Small intestine (tissue), 7 donors: ENCODE measurements around the gene ITPRIP. TPM values are rescaled to one million over a fixed set of nuclear protein-coding genes. Genes with fewer than 3 reads are reported as not detected.

Experiments
- DNase-seq, 2 donors: peaks; one replicate each; pipeline versions ENCODE4 v3.0.0 to v3.0.0-alpha.2; 2013
- FAIRE-seq: peaks from 2 replicates; lab custom pipeline; 2012; peaks lifted over from hg19 to GRCh38; lab: Jason Lieb, UNC
- H3K27ac ChIP-seq, 3 donors: one replicate each; pipeline ENCODE4 v1.5.1; 2013; ENCODE audit warnings: low read length in 2 of 3, mild to moderate bottlenecking in 2 of 3, control low read depth in 1 of 3, inconsistent platforms in 1 of 3, low read depth in 1 of 3, moderate library complexity in 1 of 3
- H3K27me3 ChIP-seq, 3 donors: one replicate each; pipeline ENCODE4 v1.6.1; 2013; ENCODE audit warnings: low read length in 3 of 3, inconsistent platforms in 1 of 3; ENCODE audit not compliant: control insufficient read depth in 3 of 3, insufficient read depth in 3 of 3
- H3K36me3 ChIP-seq, 3 donors: one replicate each; pipeline ENCODE4 v1.6.1; 2013; ENCODE audit warnings: low read length in 3 of 3, inconsistent platforms in 1 of 3, low read depth in 1 of 3, mild to moderate bottlenecking in 1 of 3, moderate library complexity in 1 of 3; ENCODE audit not compliant: control insufficient read depth in 3 of 3, insufficient read depth in 2 of 3
- H3K4me1 ChIP-seq, 3 donors: one replicate each; pipeline ENCODE4 v1.6.1; 2013; ENCODE audit warnings: low read length in 2 of 3, inconsistent platforms in 1 of 3, low read depth in 1 of 3, mild to moderate bottlenecking in 1 of 3, moderate library complexity in 1 of 3; ENCODE audit not compliant: control insufficient read depth in 3 of 3, insufficient read depth in 2 of 3
- H3K4me3 ChIP-seq, 3 donors: one replicate each; pipeline ENCODE4 v1.5.1; 2013; ENCODE audit warnings: low read length in 3 of 3, control low read depth in 1 of 3, inconsistent platforms in 1 of 3, low read depth in 1 of 3, mild to moderate bottlenecking in 1 of 3, moderate library complexity in 1 of 3
- H3K9me3 ChIP-seq, 2 donors: one replicate each; pipeline ENCODE4 v1.6.1; 2013; ENCODE audit warnings: low read depth in 1 of 2, low read length in 1 of 2; ENCODE audit not compliant: control insufficient read depth in 2 of 2, insufficient read depth in 1 of 2
- WGBS, 3 donors: extraction: QIAGEN DNeasy Blood & Tissue Kit; methylation state at CpG; one replicate each; pipeline ENCODE4 v1.1.7; 2013; 5-methylcytosine and 5-hydroxymethylcytosine counted together
- polyA plus RNA-seq, 4 donors: library from polyadenylated mRNA; stranded (reverse) in 3 of 4; unstranded in 1 of 4; fragments of 200-250 nt in 3 of 4; fragments of 120-200 nt in 1 of 4; gene quantifications; one replicate each; pipeline versions ENCODE4 v1.2.1 to v1.2.3, GENCODE V29; 2013
- donor health status: healthy with polysubstance abuse.
- donor health status: control.
- donor health status: control.
- donor health status: Bipolar disorder and iron deficiency.
- donor health status: healthy.

Gene ITPRIP
- polyA plus RNA-seq, 4 donors, result 0.67 to 10.0 (median 2.4) TPM

GRCh38 chr10:104268405-104268712, 69.9 kb downstream of the ITPRIP start:
- Histone ChIP-seq H3K36me3 (peaks cover 0 to 24% (median 4%) of the 10 kb centered on the region in 3 donors), H3K9me3 (no peaks in the 10 kb centered on the region), H3K27me3 (no peaks in the 10 kb centered on the region), H3K4me1 (peaks cover 4 to 21% (median 5%) of the 10 kb centered on the region in 3 donors), H3K4me3 (peak overlapping the region; percentile 73 to 93 (median 91)), H3K27ac (peak overlapping the region; percentile 77 to 94 (median 90))
- 6 to 9% (median 7%) methylated on average over 10 of the region's 10 CpGs for WGBS, 3 donors
- FAIRE-seq, result no peak
- peak; percentile 35 to 39 for DNase-seq

DNA sequence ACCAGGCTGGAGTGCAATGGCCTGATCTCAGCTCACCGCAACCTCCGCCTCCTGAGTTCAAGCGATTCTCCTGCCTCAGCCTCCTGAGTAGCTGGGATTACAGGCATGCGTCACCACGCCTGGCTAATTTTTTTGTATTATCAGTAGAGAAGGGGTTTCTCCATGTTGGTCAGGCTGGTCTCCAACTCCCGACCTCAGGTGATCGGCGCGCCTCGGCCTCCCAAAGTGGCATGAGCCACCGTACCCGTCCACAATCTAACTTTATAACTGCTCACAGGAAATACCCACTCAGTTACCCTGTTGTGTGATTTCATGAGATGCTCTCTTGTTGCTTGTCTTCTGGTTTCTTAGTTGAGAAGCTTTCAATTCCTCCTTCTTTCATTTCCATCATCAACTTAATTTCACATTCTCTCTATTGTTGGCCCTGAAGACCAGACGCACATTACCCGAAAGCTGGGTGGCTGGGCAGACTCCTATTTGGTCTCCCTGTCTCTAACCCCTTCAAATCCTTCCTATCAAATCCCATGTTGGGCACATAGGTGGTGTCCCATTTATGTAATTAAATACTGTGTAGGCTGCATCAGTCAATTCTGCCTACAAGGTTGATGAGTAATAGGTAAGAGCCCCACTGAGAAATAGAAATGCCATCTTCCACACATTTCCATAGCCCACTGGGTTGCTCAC, 70.4 kb downstream of the ITPRIP start:
- Histone ChIP-seq H3K36me3 (peaks cover 0 to 24% (median 4%) of the 10 kb centered on the region in 3 donors), H3K27ac (peak overlapping the region in 2 of 3 donors; percentile 77 to 94), H3K4me1 (peaks cover 4 to 21% (median 5%) of the 10 kb centered on the region in 3 donors), H3K9me3 (no peaks in the 10 kb centered on the region), H3K27me3 (no peaks in the 10 kb centered on the region), H3K4me3 (peak overlapping the region; percentile 73 to 93 (median 91))
- FAIRE-seq (no peak), DNase-seq (no peak)
- 75 to 92% (median 87%) methylated on average over 14 of the region's 14 CpGs for WGBS, 3 donors

DNA sequence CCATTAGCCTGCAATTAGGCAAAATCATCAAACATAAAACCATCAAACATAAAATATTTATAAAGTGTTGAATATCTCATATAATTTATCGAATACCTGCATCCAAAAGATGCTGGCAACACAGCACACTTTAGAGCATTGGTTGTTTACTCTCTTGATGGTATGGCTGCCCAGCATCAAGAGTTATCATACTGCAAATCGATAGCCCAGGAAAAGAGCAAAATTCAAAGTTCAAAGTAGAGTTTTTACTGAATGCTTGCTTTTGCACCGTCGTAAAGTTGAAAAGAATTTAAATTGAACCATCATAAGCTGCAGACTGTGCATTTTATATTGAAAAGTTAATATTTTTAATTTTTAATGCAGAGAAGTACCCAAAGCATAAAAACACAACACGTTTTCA, 73.5 kb downstream of the ITPRIP start:
- H3K4me1 ChIP-seq, result peaks cover 7 to 31% (median 7%) of the 10 kb centered on the region in 3 donors
- no peak overlapping the region for H3K4me3 ChIP-seq
- DNase-seq (peak; percentile 43 to 59), FAIRE-seq (no peak)
- H3K27ac ChIP-seq, result no peak overlapping the region
- WGBS, 3 donors, result 34 to 73% (median 53%) methylated on average over 5 of the region's 5 CpGs
- no peaks in the 10 kb centered on the region for H3K27me3 ChIP-seq
- H3K9me3 ChIP-seq, result no peaks in the 10 kb centered on the region
- H3K36me3 ChIP-seq, result peaks cover 5 to 42% (median 13%) of the 10 kb centered on the region in 3 donors

- Histone ChIP-seq H3K4me1 (peaks cover 6 to 39% (median 9%) of the 10 kb centered on the region in 3 donors), H3K4me3 (no peak overlapping the region), H3K27me3 (no peaks in the 10 kb centered on the region), H3K27ac (no peak overlapping the region), H3K36me3 (peaks cover 11 to 39% (median 20%) of the 10 kb centered on the region in 3 donors), H3K9me3 (no peaks in the 10 kb centered on the region)
- FAIRE-seq (no peak), DNase-seq (no peak)
- WGBS, 3 donors, result 84 to 89% (median 87%) methylated on average over 5 of the region's 5 CpGs
These were observed 76.2 kb downstream of the ITPRIP start for GRCh38 chr10:104262055-104262454.

DNA sequence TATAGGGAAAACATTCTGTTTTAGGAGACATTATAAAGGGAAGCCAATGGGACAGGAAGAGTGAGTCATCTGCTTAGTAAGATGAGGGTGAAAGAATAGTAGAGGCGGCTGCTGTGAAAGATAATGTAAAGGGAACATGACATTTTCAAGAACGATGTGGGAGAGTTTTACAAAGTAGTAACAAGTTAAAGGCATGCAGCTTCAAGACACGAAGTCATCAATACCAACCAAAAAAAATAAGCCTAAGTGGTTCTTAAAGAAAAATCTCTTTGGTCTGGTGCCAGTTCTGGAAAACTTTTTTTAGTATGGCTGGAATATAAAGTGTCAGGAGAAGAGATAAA, 77.5 kb downstream of the ITPRIP start:
- Histone ChIP-seq H3K9me3 (no peaks in the 10 kb centered on the region), H3K4me3 (no peak overlapping the region), H3K4me1 (peaks cover 6 to 36% (median 9%) of the 10 kb centered on the region in 3 donors), H3K36me3 (peaks cover 11 to 32% (median 18%) of the 10 kb centered on the region in 3 donors), H3K27me3 (no peaks in the 10 kb centered on the region), H3K27ac (peak overlapping the region in 1 of 3 donors; percentile 24)
- DNase-seq (no peak), FAIRE-seq (no peak)
- 37 to 57% (median 52%) methylated on average over 3 of the region's 3 CpGs for WGBS, 3 donors

DNA sequence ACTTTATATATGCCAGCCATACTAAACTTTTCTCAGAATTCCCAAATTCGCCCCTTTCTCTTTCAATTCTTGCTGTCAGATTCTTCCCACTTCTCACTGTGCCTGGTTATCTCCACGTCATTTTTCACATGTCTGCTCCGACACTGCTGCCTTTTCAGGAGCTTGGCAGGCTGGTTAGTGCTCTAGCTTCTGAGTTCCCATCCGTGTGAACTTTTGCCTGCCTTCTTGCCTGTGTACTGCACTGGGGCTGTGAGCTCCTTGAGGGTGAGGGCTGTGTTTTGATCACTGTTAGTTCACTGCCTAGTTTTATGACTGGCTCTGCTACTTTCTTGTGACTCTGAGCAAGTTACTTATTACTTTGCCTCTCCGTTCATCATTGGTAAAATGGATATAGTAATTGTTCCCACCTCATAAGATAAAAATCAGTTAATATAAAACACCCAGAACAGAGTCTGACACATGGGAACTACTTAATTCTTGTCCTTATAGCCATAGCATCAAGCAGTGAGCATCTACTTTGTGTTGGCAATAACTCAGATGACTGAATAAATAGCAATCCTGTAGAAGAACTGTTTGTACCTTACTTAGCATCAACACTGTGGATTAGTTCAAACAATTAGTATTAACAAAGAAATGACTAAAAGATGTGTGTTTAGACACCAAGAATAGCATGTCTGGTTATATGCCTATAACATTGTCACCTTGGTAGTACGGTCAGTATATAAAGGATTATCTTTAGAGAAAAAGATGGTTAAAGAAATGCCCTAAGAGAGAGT, 78.1 kb downstream of the ITPRIP start:
- DNase-seq (peak in 1 of 2 donors; percentile 52), FAIRE-seq (no peak)
- no peaks in the 10 kb centered on the region for H3K9me3 ChIP-seq

More for the DNA sequence above, 78.1 kb downstream of the ITPRIP start:
- no peak overlapping the region for H3K4me3 ChIP-seq
- 75 to 80% (median 77%) methylated on average over 6 of the region's 6 CpGs for WGBS, 3 donors
- peaks cover 6 to 31% (median 6%) of the 10 kb centered on the region in 3 donors for H3K4me1 ChIP-seq
- H3K27ac ChIP-seq, result peak overlapping the region in 2 of 3 donors; percentile 24 to 59
- H3K27me3 ChIP-seq, result no peaks in the 10 kb centered on the region
- peaks cover 11 to 32% (median 16%) of the 10 kb centered on the region in 3 donors for H3K36me3 ChIP-seq

Other genes starting within 250 kb of the ITPRIP start
- gene SFR1, start 216.3 kb downstream of the ITPRIP start, polyA plus RNA-seq, result 10 to 100 TPM in 1 of 4 donors, 1 to 10 TPM in 3; 3.1 to 10.6 (median 7.4) TPM
- gene CFAP43, start 106.1 kb downstream of the ITPRIP start, polyA plus RNA-seq, result 1 to 10 TPM in 1 of 4 donors, under 1 TPM in 1, not detected in 2; 0.21 to 7.2 TPM
- 100 to 1,000 TPM; 173 to 422 (median 223) TPM for gene GSTO1, start 83.6 kb downstream of the ITPRIP start, polyA plus RNA-seq
- gene GSTO2, start 69.3 kb downstream of the ITPRIP start, polyA plus RNA-seq, result 10 to 100 TPM in 3 of 4 donors, 1 to 10 TPM in 1; 9.2 to 45.4 (median 17.0) TPM
- gene CFAP58, start 15.4 kb upstream of the ITPRIP start, polyA plus RNA-seq, result under 1 TPM in 3 of 4 donors, not detected in 1; 0.07 to 0.27 (median 0.12) TPM